Right atrium auricular region (tissue), 2 donors: ENCODE data around the gene CMKLR1. TPM values are rescaled to one million over a fixed set of nuclear protein-coding genes. Genes with fewer than 3 reads are reported as not detected.

ENCODE experiments used
- DNase-seq: peaks from one replicate; pipeline ENCODE4 v3.0.0-alpha.2; 2019; ENCODE audit warnings: low spot score
- H3K27ac ChIP-seq, 2 donors: fragments of 200-600 bp; sonication (generic); 1 replicate in 1 of 2; 2 replicates in 1 of 2; pipeline ENCODE4 v1.5.1; 2016 to 2019
- H3K27me3 ChIP-seq, 2 donors: fragments of 200-600 bp; sonication (generic); one replicate each; pipeline versions ENCODE4 v1.5.1 to v1.6.0; 2017 to 2019
- H3K36me3 ChIP-seq: fragments of 200-600 bp; sonication (generic); one replicate; pipeline ENCODE4 v1.5.1; 2016
- H3K4me1 ChIP-seq, 2 donors: fragments of 200-600 bp; sonication (generic); one replicate each; pipeline versions ENCODE4 v1.5.1 to v1.6.0; 2017 to 2019
- H3K4me3 ChIP-seq, 2 donors: fragments of 200-600 bp; sonication (generic); 1 replicate in 1 of 2; 2 replicates in 1 of 2; pipeline ENCODE4 v1.5.1; 2017 to 2019; ENCODE audit warnings: mild to moderate bottlenecking in 1 of 2, moderate library complexity in 1 of 2
- H3K9me3 ChIP-seq, 2 donors: fragments of 200-600 bp; sonication (generic); one replicate each; pipeline ENCODE4 v1.5.1; 2019
- CTCF ChIP-seq, 2 donors: fragments of 200-600 bp; sonication (generic); IDR thresholded peaks; one replicate each; pipeline ENCODE4 v1.5.1; 2019; ENCODE audit warnings: antibody characterized with exemption in 2 of 2
- total RNA-seq, 2 donors: library from RNA; depleted of rRNA; stranded (reverse); fragments of >200 nt; gene quantifications; one replicate each; pipeline ENCODE4 v1.1.0, GENCODE V29; 2016

The CMKLR1 gene
- total RNA-seq, 2 donors from 2014 or later = 6.2 to 11.0 TPM

GRCh38 chr12:108240027-108240785 lies 98.9 kb downstream of the CMKLR1 start:
- Histone ChIP-seq H3K4me1 (no peaks in the 10 kb centered on the region), H3K27ac (no peak overlapping the region), H3K27me3 (no peaks in the 10 kb centered on the region), H3K9me3 (peaks cover 0 to 6% of the 10 kb centered on the region in 2 donors), H3K4me3 (no peak overlapping the region), H3K36me3 (no peaks in the 10 kb centered on the region)
- TF ChIP-seq CTCF (IDR thresholded peaks at IDR 0.05) = no peak
- DNase-seq = no peak

GRCh38 chr12:108239378-108239777 lies 99.7 kb downstream of the CMKLR1 start:
- Histone ChIP-seq H3K9me3 (peaks cover 0 to 6% of the 10 kb centered on the region in 2 donors), H3K4me3 (no peak overlapping the region), H3K4me1 (no peaks in the 10 kb centered on the region), H3K27me3 (no peaks in the 10 kb centered on the region), H3K36me3 (no peaks in the 10 kb centered on the region), H3K27ac (no peak overlapping the region)
- no peak for TF ChIP-seq CTCF (IDR thresholded peaks at IDR 0.05)
- DNase-seq = no peak

- Histone ChIP-seq H3K27me3 (no peaks in the 10 kb centered on the region), H3K4me3 (no peak overlapping the region), H3K4me1 (no peaks in the 10 kb centered on the region), H3K27ac (no peak overlapping the region), H3K9me3 (peaks cover 0 to 6% of the 10 kb centered on the region in 2 donors), H3K36me3 (no peaks in the 10 kb centered on the region)
- no peak for TF ChIP-seq CTCF (IDR thresholded peaks at IDR 0.05)
- no peak for DNase-seq
These were observed 100.6 kb downstream of the CMKLR1 start for GRCh38 chr12:108238474-108238873.

Other genes starting within 250 kb of the CMKLR1 start
- under 1 TPM in 1 of 2 donors, not detected in 1; 0.31 TPM for gene WSCD2, start 210.0 kb downstream of the CMKLR1 start, total RNA-seq
- gene FICD, start 176.0 kb upstream of the CMKLR1 start, total RNA-seq = 1 to 10 TPM; 2.6 to 7.5 TPM
- gene SART3, start 221.9 kb upstream of the CMKLR1 start, total RNA-seq = 10 to 100 TPM; 33.4 to 44.4 TPM
- 100 to 1,000 TPM; 421 to 433 TPM for gene ISCU, start 223.3 kb upstream of the CMKLR1 start, total RNA-seq